HG02759 (cell line): ENCODE data around the gene AIM2.

Experiments used
- ATAC-seq: cut with Tn5 transposase; IDR thresholded peaks from one replicate; pipeline ENCODE4 v1.9.1; 2021; ENCODE audit warnings: mild to moderate bottlenecking, moderate library complexity; ENCODE audit not compliant: unreplicated experiment

The AIM2 gene

GRCh38 chr1:159023723-159024122 lies 52.8 kb downstream of the AIM2 start:
- no peak for ATAC-seq

GRCh38 chr1:159015440-159015909 lies 61.1 kb downstream of the AIM2 start:
- peak; percentile 96 for ATAC-seq

- no peak for ATAC-seq
These were observed 61.7 kb downstream of the AIM2 start for GRCh38 chr1:159014851-159015250.

- no peak for ATAC-seq
These were observed 62.5 kb downstream of the AIM2 start for GRCh38 chr1:159014003-159014571.

- ATAC-seq: peak; percentile 33
These were observed 64.1 kb downstream of the AIM2 start for GRCh38 chr1:159012495-159012894.
